B cell (primary cell): ENCODE results near the gene RAB3C.

Experiments
- CTCF ChIP-seq: fragments of 200-600 bp; IDR thresholded peaks from one replicate; pipeline ENCODE4 v1.8.0; 2022; ENCODE audit warnings: antibody characterized with exemption, mild to moderate bottlenecking
- EZH2 ChIP-seq: IDR thresholded peaks from 2 replicates; pipeline ENCODE4 v1.6.1; 2012; ENCODE audit warnings: borderline replicate concordance, low read depth, mild to moderate bottlenecking, moderate library complexity, low read length; ENCODE audit not compliant: insufficient read depth, poor library complexity, severe bottlenecking

GRCh38 chr5:58740956-58741355, 158.1 kb downstream of the RAB3C start:
- TF ChIP-seq CTCF (no peak), EZH2 (no peak)
